IPS-NIHi7 (cell line): ENCODE data around the gene PPP4R1.
A peak's percentile ranks its signal among the peaks of the same experiment; 100 is the strongest.
"Not testable (repeated sequence)": the region's sequence is repeated elsewhere in the genome, so short reads cannot be mapped to it uniquely, and the experiment has no call there.

Experiments used
- DNase-seq: peaks from one replicate; pipeline ENCODE4 v3.0.0; 2012; ENCODE audit warnings: mixed read lengths; ENCODE audit errors: extremely low spot score

The PPP4R1 gene

DNA sequence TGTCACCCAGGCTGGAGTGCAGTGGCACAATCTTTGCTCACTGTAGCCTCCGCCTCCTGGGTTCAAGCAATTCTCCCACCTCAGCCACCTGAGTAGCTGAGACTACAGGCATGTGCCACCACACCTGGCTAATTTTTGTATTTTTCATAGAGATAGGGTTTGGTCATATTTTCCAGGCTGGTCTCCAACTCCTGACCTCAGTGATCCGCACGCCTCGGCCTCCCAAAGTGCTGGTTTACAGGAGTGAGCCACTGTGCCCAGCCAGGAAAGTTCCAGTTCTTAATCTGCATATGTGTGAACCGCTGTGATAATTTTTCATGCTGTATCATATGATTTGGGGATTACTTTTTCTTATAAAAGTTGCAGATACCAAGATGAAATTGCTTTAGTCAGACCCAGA lies 14.6 kb upstream of the PPP4R1 start:
- DNase-seq = no peak

GRCh38 chr18:9627642-9628041 lies 13.3 kb upstream of the PPP4R1 start:
- DNase-seq = no peak

DNA sequence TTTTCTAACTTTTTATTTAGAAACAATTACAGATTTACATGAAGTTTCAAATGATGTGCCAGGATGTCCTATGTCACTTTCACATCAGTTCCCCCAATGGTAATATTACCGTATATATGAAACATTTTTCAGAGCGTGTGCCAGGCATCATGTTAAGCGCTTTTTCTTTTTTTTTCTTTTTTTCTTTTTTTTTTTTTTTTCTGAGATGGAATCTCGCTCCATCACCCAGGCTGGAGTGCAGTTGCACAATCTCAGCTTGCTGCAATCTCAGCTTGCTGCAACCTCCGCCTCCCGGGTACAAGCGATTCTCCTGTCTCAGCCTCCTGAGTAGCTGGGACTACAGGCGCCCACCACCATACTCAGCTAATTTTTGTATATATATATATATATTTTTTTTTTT lies 5.6 kb upstream of the PPP4R1 start:
- no peak for DNase-seq

GRCh38 chr18:9619545-9619944 lies 5.2 kb upstream of the PPP4R1 start:
- DNase-seq = no peak

DNA sequence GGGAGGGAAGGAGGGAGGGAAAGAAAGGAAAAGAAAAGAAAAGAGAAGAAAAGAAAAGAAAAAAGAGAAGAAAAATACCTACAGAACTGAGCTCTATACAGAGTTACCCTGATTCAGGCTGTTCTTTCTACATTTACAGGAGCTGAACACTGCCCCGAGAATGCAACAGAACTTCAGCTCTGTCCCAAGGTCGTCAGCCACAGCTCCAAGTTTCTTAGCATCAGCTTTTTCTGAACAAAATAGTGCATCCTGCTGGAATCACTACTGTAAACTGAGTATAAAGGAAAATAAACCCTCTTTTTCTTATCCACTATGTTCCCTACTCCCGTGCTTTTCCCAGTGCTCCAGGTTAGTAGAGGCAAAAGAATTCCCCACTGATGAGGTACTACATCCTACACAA lies 4.7 kb upstream of the PPP4R1 start:
- no peak for DNase-seq

GRCh38 chr18:9617006-9617542 lies 2.7 kb upstream of the PPP4R1 start:
- DNase-seq = no peak

GRCh38 chr18:9616049-9616448 lies 1.7 kb upstream of the PPP4R1 start:
- DNase-seq = no peak

DNA sequence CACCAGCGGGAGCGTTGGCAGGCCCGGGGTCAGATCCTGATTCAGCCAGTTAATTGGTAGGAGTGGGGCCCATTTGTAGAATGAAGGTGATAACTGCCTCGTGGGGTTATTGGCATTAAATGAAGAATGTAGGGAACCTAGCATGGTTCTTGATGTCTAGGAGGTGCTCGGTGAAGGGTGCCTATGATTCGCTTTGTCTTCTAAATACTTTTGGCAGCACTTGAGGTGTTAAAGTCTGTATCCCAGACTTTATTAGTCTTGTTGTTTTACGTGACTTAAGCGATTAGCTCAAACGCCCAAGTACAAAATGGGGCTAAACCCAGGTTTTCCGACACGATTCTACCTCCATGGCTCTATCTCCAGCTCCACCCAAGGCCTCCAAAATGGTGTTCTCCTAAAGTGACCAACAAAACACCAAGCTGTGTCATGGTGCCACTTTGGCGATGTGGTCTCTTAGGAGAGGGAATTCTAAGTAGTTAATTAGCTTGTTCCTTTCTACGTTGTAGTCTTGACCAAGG lies 980 bp upstream of the PPP4R1 start:
- DNase-seq = no peak

DNA sequence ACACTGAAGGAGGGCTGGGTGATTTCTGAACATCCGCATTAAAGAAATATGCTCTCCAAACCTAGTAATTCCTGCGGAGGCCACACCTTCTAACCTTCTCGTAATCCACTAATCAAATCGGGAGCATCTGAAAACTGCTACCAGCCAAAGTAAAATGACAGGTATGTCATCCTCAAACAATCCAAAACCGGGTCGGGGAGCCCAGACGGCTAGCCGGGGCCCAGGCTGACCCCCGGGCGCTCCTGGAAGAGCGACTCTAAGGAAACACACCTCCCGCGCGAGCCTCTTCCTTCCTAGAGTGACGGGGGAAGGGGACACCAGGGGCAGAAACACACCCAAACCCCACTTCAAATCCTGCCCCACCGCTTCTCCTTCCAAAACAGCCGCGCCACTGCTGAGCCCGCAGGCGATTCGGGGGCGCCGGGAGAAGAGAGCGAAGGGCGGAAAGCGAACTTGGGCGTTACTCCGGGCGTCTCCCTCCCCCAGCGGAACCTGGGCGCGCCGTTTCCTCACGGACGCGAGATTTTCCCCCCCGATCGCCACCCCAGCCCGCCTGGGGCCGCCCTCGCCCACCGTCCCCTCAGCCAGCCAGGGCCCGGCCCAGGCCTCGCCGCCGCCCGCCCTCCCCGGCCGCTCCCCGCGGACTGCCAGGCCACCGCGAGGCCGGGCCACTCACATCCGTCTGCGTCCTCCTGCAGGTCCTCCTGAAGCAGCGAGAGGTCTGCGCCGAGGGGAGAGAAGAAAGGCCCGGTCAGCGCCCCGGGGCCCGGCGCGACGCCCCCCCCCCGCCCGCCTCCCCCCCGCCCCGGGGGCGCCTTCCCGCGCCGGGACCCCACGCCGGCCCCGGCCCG lies 584 bp downstream of the PPP4R1 start:
- DNase-seq = peak; percentile 48

GRCh38 chr18:9612977-9613376 lies 1.4 kb downstream of the PPP4R1 start:
- no peak for DNase-seq

DNA sequence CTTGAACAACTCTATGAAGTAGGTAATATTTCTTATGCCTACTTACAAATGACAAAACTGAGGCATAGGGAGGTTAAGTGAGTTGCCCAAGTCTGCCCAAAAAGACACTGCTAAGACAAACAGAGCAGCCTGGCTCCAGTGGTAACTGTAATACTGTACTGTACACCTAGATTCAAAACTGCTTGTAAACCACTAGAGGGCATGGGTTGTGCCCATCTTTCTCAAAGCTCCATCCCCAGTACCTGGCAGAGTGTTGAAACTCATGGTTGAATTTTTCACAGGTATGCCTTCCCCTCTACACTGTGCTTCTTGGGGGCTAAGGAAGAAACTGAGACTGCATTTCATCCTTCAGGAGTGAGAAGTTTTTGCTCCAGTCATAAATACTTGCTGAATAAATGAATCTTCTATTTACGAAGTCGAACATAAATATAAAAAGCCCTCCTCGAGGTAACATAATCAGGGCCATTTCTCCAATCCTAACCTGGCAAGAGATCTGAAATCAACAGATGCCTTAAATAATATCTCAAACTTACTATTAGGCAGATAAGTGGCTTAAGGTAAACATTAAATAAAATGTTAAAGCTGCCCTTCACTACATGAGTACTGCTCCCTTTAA lies 2.0 kb downstream of the PPP4R1 start:
- DNase-seq = no peak

DNA sequence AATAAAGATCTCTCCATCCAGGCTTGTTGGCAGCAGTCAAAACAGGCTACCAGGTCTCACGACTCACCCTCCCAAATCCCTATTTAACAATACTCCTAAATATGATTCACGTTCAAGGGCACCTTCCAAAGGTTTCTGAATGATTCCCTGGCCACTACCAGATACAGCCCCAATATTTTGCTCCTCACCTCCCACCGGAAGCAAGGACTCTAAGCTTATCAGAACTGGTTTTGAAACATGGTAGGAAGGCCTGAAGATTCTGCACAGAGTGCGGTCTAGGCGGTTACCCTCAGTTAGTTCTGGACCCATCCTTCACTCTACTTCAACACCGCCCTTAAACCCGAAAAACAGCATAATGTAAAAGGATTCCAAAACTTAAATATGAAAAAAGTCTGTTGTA lies 5.2 kb downstream of the PPP4R1 start:
- no peak for DNase-seq

- DNase-seq = no peak
Observed at GRCh38 chr18:9608728-9609127, 5.6 kb downstream of the PPP4R1 start.

- DNase-seq = no peak
Observed at GRCh38 chr18:9608298-9608697, 6.1 kb downstream of the PPP4R1 start.

DNA sequence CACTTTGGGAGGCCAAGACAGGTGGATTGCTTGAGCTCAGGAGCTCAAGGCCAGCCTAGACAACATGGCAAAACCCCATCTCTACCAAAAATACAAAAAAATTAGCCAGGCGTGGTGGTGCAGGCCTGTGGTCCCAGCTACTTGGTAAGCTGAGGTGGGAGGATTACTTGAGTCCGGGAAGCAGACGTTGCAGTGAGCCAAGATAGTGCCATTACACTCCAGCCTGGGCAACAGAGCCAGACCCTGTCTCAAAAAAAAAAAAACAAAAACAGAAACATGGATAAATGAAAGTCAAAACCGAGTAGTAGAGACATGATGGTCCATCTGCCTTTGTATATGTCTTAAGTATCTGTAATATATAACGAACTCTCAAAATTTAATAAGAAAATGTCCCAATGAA lies 7.2 kb downstream of the PPP4R1 start:
- not testable (repeated sequence) for DNase-seq

DNA sequence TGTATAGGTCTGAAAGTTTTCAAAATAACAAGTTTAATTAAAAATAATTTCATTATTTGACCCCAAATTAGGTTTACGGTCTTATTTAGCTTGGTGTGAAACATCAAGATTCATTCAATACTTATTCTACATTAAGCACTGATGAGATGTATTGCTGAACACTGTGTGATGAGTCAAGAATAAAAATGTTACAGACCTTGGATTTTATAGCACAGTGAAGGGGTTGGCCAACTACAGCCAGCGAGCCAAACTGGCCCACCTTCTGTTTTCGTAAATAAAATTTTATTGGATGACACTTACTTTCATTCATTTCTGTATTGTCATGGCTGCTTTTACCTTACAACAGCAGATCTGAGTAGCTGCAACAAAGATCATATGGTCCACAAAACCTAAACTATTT lies 8.3 kb downstream of the PPP4R1 start:
- no peak for DNase-seq

GRCh38 chr18:9604348-9604747 lies 10.0 kb downstream of the PPP4R1 start:
- no peak for DNase-seq

DNA sequence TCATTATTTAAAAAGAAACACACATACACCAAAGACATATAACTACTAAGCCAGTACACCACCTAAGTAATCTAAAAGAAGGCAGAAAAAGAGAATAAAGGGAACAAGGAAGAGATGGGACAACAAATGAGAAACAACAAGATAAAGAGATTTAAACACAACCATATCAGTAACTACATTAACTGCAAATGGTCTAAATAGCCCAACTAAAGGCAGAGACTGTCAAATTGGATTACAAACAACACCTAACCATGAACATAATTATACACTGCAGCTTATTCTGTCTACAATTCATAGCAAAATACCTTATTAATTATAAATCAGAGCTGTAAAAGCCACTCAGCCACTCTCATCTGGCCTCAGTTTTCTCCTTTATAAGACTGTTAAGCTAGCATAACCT lies 15.0 kb downstream of the PPP4R1 start:
- DNase-seq = no peak

GRCh38 chr18:9597609-9598008 lies 16.8 kb downstream of the PPP4R1 start:
- DNase-seq = no peak

DNA sequence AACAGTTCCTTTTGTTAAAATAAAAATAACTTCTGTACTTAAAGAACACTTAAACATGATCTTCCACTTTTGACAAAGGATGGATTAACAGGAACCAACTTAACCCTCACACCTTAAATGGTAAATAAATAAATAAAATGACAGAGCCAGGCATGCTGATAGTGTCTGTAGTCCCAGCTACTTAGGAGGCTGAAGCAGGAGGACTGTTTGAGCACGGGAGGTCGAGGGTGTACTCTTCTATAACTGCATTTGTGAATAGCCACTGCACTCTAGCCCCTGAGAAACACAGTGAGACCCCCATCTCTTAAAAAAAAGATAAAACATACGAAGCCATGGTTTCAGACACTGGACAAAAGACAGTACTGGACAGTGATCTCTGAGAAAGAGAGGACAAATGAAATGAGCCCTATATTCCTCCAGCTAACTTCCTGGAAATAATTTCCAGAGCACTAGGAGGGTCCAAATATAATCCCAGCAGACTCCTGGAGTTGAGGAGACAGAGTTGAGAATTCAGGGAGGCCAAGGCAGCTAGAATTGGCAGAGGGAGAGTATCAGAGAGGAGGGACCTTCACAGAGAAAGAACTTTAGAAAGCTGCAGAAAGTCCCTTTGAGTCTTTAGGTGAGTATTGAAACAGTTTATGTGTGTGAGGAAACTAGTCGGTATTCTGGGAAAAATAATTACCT lies 17.4 kb downstream of the PPP4R1 start:
- DNase-seq = no peak

GRCh38 chr18:9596226-9596625 lies 18.1 kb downstream of the PPP4R1 start:
- DNase-seq = no peak

GRCh38 chr18:9594823-9595596 lies 19.3 kb downstream of the PPP4R1 start:
- no peak for DNase-seq
